ENCODE data around the gene TLE4. TPM values are rescaled to one million over a fixed set of nuclear protein-coding genes. Genes with fewer than 3 reads are reported as not detected.

The TLE4 gene
- total RNA-seq, 1 experiment from 2014 or later: 0.97 TPM

DNA sequence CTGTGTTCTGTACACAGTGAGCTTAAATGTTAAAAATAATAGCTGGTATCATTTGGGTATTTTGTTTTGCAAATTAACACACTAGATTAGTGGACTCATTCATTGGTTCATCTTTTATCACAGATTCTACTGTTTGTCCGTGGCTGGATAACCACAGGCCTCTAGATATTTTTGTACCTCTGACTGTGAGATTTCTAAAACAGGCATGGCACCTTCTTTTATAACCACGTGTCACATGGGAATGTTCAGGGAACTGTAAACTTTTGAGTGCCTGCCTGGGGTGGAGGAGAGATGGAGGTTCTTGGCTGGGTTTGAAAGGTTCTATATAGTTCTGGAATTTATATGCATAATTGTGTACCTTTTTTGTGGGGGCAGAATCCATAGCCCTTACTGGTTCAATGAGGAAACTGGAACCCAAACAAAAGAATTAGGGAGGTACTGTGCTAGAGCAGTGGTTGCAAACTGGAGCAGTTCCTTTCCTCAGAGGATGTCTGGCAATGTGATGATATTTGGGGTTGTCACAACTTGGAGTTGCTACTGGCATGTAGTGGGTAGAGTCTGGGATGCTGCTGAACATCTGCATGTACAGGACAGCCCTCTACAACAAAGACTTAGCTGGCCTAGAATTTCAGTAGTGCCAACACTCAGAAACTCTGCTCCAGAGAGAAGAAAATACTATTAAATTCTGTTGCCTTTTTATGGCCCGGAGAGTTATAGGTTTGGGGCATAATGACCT, 16.9 kb downstream of the TLE4 start:
- no peaks in the 10 kb centered on the region for H3K36me3 Mint-ChIP-seq (ENCODE audit: insufficient read depth, unreplicated experiment)
- no peak for DNase-seq
- CTCF ChIA-PET: interaction anchor here (0.6 kb wide), 1 partner anchor 449 kb away, joined by 4 read pairs; no protein-coding TSS in a partner anchor
- H3K9me3 Mint-ChIP-seq (ENCODE audit: low read depth, unreplicated experiment): peaks cover 2% of the 10 kb centered on the region
- no peaks in the 10 kb centered on the region for H3K27me3 Mint-ChIP-seq (ENCODE audit: unreplicated experiment)
- H3K4me3 Mint-ChIP-seq (ENCODE audit: low read depth, unreplicated experiment): no peak overlapping the region
- TF ChIP-seq, protein P1, sequence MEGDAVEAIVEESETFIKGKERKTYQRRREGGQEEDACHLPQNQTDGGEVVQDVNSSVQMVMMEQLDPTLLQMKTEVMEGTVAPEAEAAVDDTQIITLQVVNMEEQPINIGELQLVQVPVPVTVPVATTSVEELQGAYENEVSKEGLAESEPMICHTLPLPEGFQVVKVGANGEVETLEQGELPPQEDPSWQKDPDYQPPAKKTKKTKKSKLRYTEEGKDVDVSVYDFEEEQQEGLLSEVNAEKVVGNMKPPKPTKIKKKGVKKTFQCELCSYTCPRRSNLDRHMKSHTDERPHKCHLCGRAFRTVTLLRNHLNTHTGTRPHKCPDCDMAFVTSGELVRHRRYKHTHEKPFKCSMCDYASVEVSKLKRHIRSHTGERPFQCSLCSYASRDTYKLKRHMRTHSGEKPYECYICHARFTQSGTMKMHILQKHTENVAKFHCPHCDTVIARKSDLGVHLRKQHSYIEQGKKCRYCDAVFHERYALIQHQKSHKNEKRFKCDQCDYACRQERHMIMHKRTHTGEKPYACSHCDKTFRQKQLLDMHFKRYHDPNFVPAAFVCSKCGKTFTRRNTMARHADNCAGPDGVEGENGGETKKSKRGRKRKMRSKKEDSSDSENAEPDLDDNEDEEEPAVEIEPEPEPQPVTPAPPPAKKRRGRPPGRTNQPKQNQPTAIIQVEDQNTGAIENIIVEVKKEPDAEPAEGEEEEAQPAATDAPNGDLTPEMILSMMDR (IDR thresholded peaks at IDR 0.05; ENCODE audit: unreplicated experiment): no peak
- intact Hi-C loops (cut with micrococcal nuclease; ENCODE audit: unreplicated experiment): loop anchor here (10.0 kb wide), 1 partner anchor 566 kb away; no protein-coding TSS in a partner anchor
- BruUV-seq (replicated peaks): no TSS peak
- no peak overlapping the region for H3K27ac Mint-ChIP-seq (ENCODE audit: unreplicated experiment)
- H3K4me1 Mint-ChIP-seq (ENCODE audit: low read depth, unreplicated experiment): no peaks in the 10 kb centered on the region

DNA sequence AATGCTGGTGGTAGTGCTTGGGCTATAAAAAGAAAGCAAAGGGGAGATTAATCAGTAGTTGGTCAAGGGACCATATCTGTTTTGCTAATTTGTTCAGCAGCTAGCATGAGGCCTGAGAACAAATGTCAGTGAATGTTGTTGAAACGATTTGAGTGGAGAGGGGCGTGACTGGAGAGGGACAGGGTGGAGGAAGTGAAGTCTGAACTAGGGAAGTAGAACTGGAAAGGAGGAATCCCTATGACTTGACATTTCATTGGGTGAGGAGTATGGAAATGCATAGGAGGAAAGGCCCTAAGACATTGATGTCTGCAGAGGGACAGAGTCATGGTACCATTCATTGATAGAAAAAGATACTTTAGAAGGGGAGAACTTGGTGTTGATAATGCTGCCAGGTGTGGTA, 19.7 kb downstream of the TLE4 start:
- Mint-ChIP-seq H3K4me1 (ENCODE audit: low read depth, unreplicated experiment) (no peaks in the 10 kb centered on the region), H3K27ac (ENCODE audit: unreplicated experiment) (no peak overlapping the region), H3K4me3 (ENCODE audit: low read depth, unreplicated experiment) (no peak overlapping the region), H3K36me3 (ENCODE audit: insufficient read depth, unreplicated experiment) (no peaks in the 10 kb centered on the region), H3K9me3 (ENCODE audit: low read depth, unreplicated experiment) (peaks cover 2% of the 10 kb centered on the region), H3K27me3 (ENCODE audit: unreplicated experiment) (no peaks in the 10 kb centered on the region)
- CTCF ChIA-PET: no interaction called here
- intact Hi-C loops (cut with micrococcal nuclease; ENCODE audit: unreplicated experiment): no loop called here
- no peak for DNase-seq
- TF ChIP-seq, protein P1 (IDR thresholded peaks at IDR 0.05; ENCODE audit: unreplicated experiment): no peak
- no TSS peak for BruUV-seq (replicated peaks)

DNA sequence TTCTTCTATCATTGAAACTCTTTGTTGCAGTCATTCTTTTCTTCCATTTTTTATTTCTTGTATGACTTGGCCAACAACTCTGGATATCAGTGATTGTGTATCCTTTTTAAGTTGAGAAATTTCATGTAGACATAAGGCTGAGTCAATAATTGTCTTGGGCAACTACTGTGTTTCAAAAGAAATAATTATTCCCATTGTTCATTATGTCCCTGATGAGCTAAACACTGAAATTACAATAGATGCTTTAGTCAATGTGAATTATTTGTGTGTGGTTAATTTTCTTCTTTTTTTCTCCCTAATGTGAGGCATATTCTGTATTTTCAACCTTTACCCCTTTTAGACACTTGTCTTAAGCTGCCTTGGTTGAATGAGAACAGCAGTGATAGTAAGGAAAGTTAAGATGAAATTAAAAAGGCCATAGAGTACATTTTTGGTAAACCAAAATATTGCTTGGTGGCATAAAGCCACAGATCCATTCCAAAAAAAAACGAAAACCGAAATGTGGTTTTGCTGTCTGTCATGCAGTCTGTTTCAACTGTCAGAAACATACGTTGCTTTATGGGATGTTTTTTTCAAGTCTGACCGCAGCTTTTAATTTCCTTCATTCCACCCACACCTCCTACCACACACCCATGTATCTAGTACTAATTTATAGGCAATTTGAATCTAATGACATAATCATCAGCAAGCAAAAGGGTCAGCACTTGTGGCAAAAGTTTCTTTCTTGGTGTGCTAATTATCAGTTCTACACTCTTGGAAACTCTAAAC, 21.1 kb downstream of the TLE4 start:
- TF ChIP-seq, protein P1 (IDR thresholded peaks at IDR 0.05; ENCODE audit: unreplicated experiment): no peak
- no peak overlapping the region for H3K27ac Mint-ChIP-seq (ENCODE audit: unreplicated experiment)

DNA sequence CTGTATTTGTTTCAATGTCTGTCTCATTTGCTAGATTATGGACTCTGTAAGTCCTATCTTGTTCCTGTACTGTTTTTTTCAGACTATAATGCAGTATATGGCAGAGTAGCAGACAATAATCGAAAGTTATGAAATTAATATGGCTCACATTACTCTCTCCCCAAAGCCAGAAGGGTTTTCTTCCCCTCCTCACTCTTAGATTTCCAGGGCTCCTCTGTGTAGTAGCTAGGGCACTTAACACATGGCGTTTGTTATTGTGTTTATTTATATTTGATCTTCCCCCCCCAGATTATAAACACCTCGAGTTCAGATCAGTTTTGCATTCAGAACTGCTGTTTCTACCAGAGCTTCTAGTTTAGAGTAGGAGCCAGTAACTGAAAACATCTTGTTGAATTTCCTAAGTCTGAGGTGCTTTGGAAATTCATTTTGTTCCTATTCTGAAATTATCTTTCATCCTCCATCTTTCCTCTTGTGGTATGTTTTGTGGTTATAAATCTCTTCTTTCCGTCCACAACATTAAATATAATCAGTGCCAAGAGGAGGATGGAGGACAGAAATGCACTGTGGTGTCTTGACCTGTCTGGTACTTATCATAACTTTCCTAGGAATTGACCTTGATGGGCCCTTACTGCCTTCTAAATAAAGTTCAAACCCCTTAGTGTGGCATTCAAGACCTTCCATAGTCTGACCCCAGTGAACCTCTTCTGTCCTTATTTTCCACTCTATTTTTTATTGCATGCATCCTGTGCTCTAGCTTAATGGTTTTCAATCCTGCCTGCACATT, 27.0 kb downstream of the TLE4 start:
- TF ChIP-seq, protein P1 (IDR thresholded peaks at IDR 0.05; ENCODE audit: unreplicated experiment): no peak
- Mint-ChIP-seq H3K36me3 (ENCODE audit: insufficient read depth, unreplicated experiment) (no peaks in the 10 kb centered on the region), H3K4me3 (ENCODE audit: low read depth, unreplicated experiment) (no peak overlapping the region), H3K27ac (ENCODE audit: unreplicated experiment) (no peak overlapping the region), H3K9me3 (ENCODE audit: low read depth, unreplicated experiment) (peaks cover 6% of the 10 kb centered on the region), H3K27me3 (ENCODE audit: unreplicated experiment) (no peaks in the 10 kb centered on the region), H3K4me1 (ENCODE audit: low read depth, unreplicated experiment) (no peaks in the 10 kb centered on the region)
- DNase-seq: no peak
- BruUV-seq (replicated peaks): no TSS peak
- intact Hi-C loops (cut with micrococcal nuclease; ENCODE audit: unreplicated experiment): no loop called here
- CTCF ChIA-PET: no interaction called here

More for the DNA sequence above, 21.1 kb downstream of the TLE4 start:
- intact Hi-C loops (cut with micrococcal nuclease; ENCODE audit: unreplicated experiment): no loop called here
- H3K27me3 Mint-ChIP-seq (ENCODE audit: unreplicated experiment): no peaks in the 10 kb centered on the region
- CTCF ChIA-PET: no interaction called here
- BruUV-seq (replicated peaks): no TSS peak
- no peak for DNase-seq
- no peaks in the 10 kb centered on the region for H3K36me3 Mint-ChIP-seq (ENCODE audit: insufficient read depth, unreplicated experiment)
- H3K4me3 Mint-ChIP-seq (ENCODE audit: low read depth, unreplicated experiment): no peak overlapping the region
- H3K9me3 Mint-ChIP-seq (ENCODE audit: low read depth, unreplicated experiment): peaks cover 6% of the 10 kb centered on the region
- no peaks in the 10 kb centered on the region for H3K4me1 Mint-ChIP-seq (ENCODE audit: low read depth, unreplicated experiment)
